ENCODE results near the gene LRP6.
"Not testable (repeated sequence)": the region's sequence is repeated elsewhere in the genome, so short reads cannot be mapped to it uniquely, and the experiment has no call there.

Gene LRP6

GRCh38 chr12:12266873-12267741 is at the start of gene LRP6:
LRP6 (minus strand) TSS chr12:12267044; CDS start chr12:12266735, 309 bp downstream.
- no peaks in the 10 kb centered on the region for H3K36me3 Mint-ChIP-seq (ENCODE audit: low read depth)
- H3K4me3 Mint-ChIP-seq, result peak within 1 kb of the TSS; percentile 82
- H3K4me1 Mint-ChIP-seq (ENCODE audit: low read depth), result peaks cover 20% of the 10 kb centered on the region
- no peaks in the 10 kb centered on the region for H3K9me3 Mint-ChIP-seq
- peak within 1 kb of the TSS; percentile 26 for H3K27ac Mint-ChIP-seq
- H3K27me3 Mint-ChIP-seq, result peaks cover 44% of the 10 kb centered on the region

GRCh38 chr12:12315838-12316237 is 49.0 kb upstream of the LRP6 start:
- H3K9me3 Mint-ChIP-seq, result no peaks in the 10 kb centered on the region
- no peaks in the 10 kb centered on the region for H3K36me3 Mint-ChIP-seq (ENCODE audit: low read depth)
- peaks cover 3% of the 10 kb centered on the region for H3K4me1 Mint-ChIP-seq (ENCODE audit: low read depth)
- no peak overlapping the region for H3K27ac Mint-ChIP-seq
- no peaks in the 10 kb centered on the region for H3K27me3 Mint-ChIP-seq
- H3K4me3 Mint-ChIP-seq, result no peak overlapping the region

- not testable (repeated sequence) for H3K4me1 Mint-ChIP-seq (ENCODE audit: low read depth); H3K9me3 Mint-ChIP-seq; H3K36me3 Mint-ChIP-seq (ENCODE audit: low read depth); H3K27ac Mint-ChIP-seq; H3K27me3 Mint-ChIP-seq; H3K4me3 Mint-ChIP-seq
Measured at GRCh38 chr12:12310695-12311094, 43.9 kb upstream of the LRP6 start.

- Mint-ChIP-seq H3K9me3 (no peaks in the 10 kb centered on the region), H3K36me3 (ENCODE audit: low read depth) (no peaks in the 10 kb centered on the region), H3K4me3 (no peak overlapping the region), H3K27ac (no peak overlapping the region), H3K27me3 (peaks cover 9% of the 10 kb centered on the region), H3K4me1 (ENCODE audit: low read depth) (no peaks in the 10 kb centered on the region)
Measured at GRCh38 chr12:12305568-12306300, 38.9 kb upstream of the LRP6 start.

GRCh38 chr12:12302976-12303375 is 36.1 kb upstream of the LRP6 start:
- H3K9me3 Mint-ChIP-seq, result no peaks in the 10 kb centered on the region
- no peaks in the 10 kb centered on the region for H3K36me3 Mint-ChIP-seq (ENCODE audit: low read depth)
- H3K4me3 Mint-ChIP-seq, result no peak overlapping the region
- no peak overlapping the region for H3K27ac Mint-ChIP-seq
- peaks cover 9% of the 10 kb centered on the region for H3K27me3 Mint-ChIP-seq
- H3K4me1 Mint-ChIP-seq (ENCODE audit: low read depth), result no peaks in the 10 kb centered on the region

GRCh38 chr12:12301122-12301521 is 34.3 kb upstream of the LRP6 start:
- Mint-ChIP-seq H3K27me3 (peaks cover 7% of the 10 kb centered on the region), H3K4me1 (ENCODE audit: low read depth) (no peaks in the 10 kb centered on the region), H3K4me3 (no peak overlapping the region), H3K9me3 (no peaks in the 10 kb centered on the region), H3K27ac (no peak overlapping the region), H3K36me3 (ENCODE audit: low read depth) (no peaks in the 10 kb centered on the region)

GRCh38 chr12:12297201-12297830 is 30.5 kb upstream of the LRP6 start:
- Mint-ChIP-seq H3K27me3 (peaks cover 3% of the 10 kb centered on the region), H3K27ac (no peak overlapping the region), H3K4me3 (no peak overlapping the region), H3K4me1 (ENCODE audit: low read depth) (no peaks in the 10 kb centered on the region), H3K36me3 (ENCODE audit: low read depth) (no peaks in the 10 kb centered on the region), H3K9me3 (no peaks in the 10 kb centered on the region)

GRCh38 chr12:12294215-12295005 is 27.6 kb upstream of the LRP6 start:
- no peaks in the 10 kb centered on the region for H3K9me3 Mint-ChIP-seq
- H3K27ac Mint-ChIP-seq, result no peak overlapping the region
- peaks cover 3% of the 10 kb centered on the region for H3K27me3 Mint-ChIP-seq
- H3K4me3 Mint-ChIP-seq, result no peak overlapping the region
- no peaks in the 10 kb centered on the region for H3K36me3 Mint-ChIP-seq (ENCODE audit: low read depth)
- H3K4me1 Mint-ChIP-seq (ENCODE audit: low read depth), result no peaks in the 10 kb centered on the region

GRCh38 chr12:12290206-12290605 is 23.4 kb upstream of the LRP6 start:
- no peak overlapping the region for H3K4me3 Mint-ChIP-seq
- H3K4me1 Mint-ChIP-seq (ENCODE audit: low read depth), result no peaks in the 10 kb centered on the region
- peaks cover 8% of the 10 kb centered on the region for H3K27me3 Mint-ChIP-seq
- H3K27ac Mint-ChIP-seq, result no peak overlapping the region
- H3K9me3 Mint-ChIP-seq, result no peaks in the 10 kb centered on the region
- no peaks in the 10 kb centered on the region for H3K36me3 Mint-ChIP-seq (ENCODE audit: low read depth)

- H3K27me3 Mint-ChIP-seq, result peaks cover 17% of the 10 kb centered on the region
- H3K36me3 Mint-ChIP-seq (ENCODE audit: low read depth), result no peaks in the 10 kb centered on the region
- H3K27ac Mint-ChIP-seq, result no peak overlapping the region
- H3K4me1 Mint-ChIP-seq (ENCODE audit: low read depth), result peaks cover 7% of the 10 kb centered on the region
- H3K4me3 Mint-ChIP-seq, result no peak overlapping the region
- H3K9me3 Mint-ChIP-seq, result no peaks in the 10 kb centered on the region
Measured at GRCh38 chr12:12286441-12286840, 19.6 kb upstream of the LRP6 start.

GRCh38 chr12:12282761-12283425 is 16.0 kb upstream of the LRP6 start:
- H3K4me1 Mint-ChIP-seq (ENCODE audit: low read depth), result peaks cover 7% of the 10 kb centered on the region
- no peaks in the 10 kb centered on the region for H3K9me3 Mint-ChIP-seq

GRCh38 chr12:12282202-12282601 is 15.4 kb upstream of the LRP6 start:
- peaks cover 7% of the 10 kb centered on the region for H3K4me1 Mint-ChIP-seq (ENCODE audit: low read depth)
- peaks cover under 1% of the 10 kb centered on the region for H3K9me3 Mint-ChIP-seq
- H3K27me3 Mint-ChIP-seq, result peaks cover 18% of the 10 kb centered on the region
- no peak overlapping the region for H3K27ac Mint-ChIP-seq
- no peaks in the 10 kb centered on the region for H3K36me3 Mint-ChIP-seq (ENCODE audit: low read depth)
- no peak overlapping the region for H3K4me3 Mint-ChIP-seq

More at GRCh38 chr12:12282761-12283425, 16.0 kb upstream of the LRP6 start:
- H3K4me3 Mint-ChIP-seq, result no peak overlapping the region
- H3K36me3 Mint-ChIP-seq (ENCODE audit: low read depth), result no peaks in the 10 kb centered on the region
- H3K27ac Mint-ChIP-seq, result no peak overlapping the region
- peaks cover 20% of the 10 kb centered on the region for H3K27me3 Mint-ChIP-seq

GRCh38 chr12:12281134-12281533 is 14.3 kb upstream of the LRP6 start:
- H3K27ac Mint-ChIP-seq, result no peak overlapping the region
- H3K36me3 Mint-ChIP-seq (ENCODE audit: low read depth), result no peaks in the 10 kb centered on the region
- H3K27me3 Mint-ChIP-seq, result peaks cover 18% of the 10 kb centered on the region
- H3K9me3 Mint-ChIP-seq, result peaks cover 4% of the 10 kb centered on the region
- no peak overlapping the region for H3K4me3 Mint-ChIP-seq
- peaks cover 7% of the 10 kb centered on the region for H3K4me1 Mint-ChIP-seq (ENCODE audit: low read depth)

GRCh38 chr12:12278899-12279298 is 12.1 kb upstream of the LRP6 start:
- no peak overlapping the region for H3K4me3 Mint-ChIP-seq
- H3K36me3 Mint-ChIP-seq (ENCODE audit: low read depth), result no peaks in the 10 kb centered on the region
- peaks cover 18% of the 10 kb centered on the region for H3K27me3 Mint-ChIP-seq

More at GRCh38 chr12:12278899-12279298, 12.1 kb upstream of the LRP6 start:
- peaks cover 7% of the 10 kb centered on the region for H3K4me1 Mint-ChIP-seq (ENCODE audit: low read depth)
- H3K27ac Mint-ChIP-seq, result no peak overlapping the region
- peaks cover 4% of the 10 kb centered on the region for H3K9me3 Mint-ChIP-seq
